Loucy (cell line): Measurements from ENCODE around the gene MDFI.

Experiments
- H2AFZ ChIP-seq: fragments of 200-600 bp; sonication (generic); 2 replicates; pipeline ENCODE4 v1.6.0; 2016; ENCODE audit warnings: antibody characterized with exemption, mild to moderate bottlenecking, low read length, moderate library complexity
- H3F3A ChIP-seq: fragments of 200-600 bp; 2 replicates; pipeline ENCODE4 v1.6.0; 2016; ENCODE audit warnings: antibody characterized with exemption, low read depth, mild to moderate bottlenecking
- H3K27me3 ChIP-seq: fragments of 200-600 bp; sonication (generic); 2 replicates; pipeline ENCODE4 v1.6.1; 2014; ENCODE audit warnings: low read length, mild to moderate bottlenecking; ENCODE audit not compliant: insufficient read depth, poor library complexity, severe bottlenecking
- H3K36me3 ChIP-seq: fragments of 200-600 bp; sonication (generic); 2 replicates; pipeline ENCODE4 v1.6.1; 2016; ENCODE audit warnings: low read length; ENCODE audit not compliant: insufficient read depth
- H3K4me1 ChIP-seq: fragments of 200-600 bp; sonication (generic); 2 replicates; pipeline ENCODE4 v1.5.1; 2014; ENCODE audit warnings: low read length, mild to moderate bottlenecking; ENCODE audit not compliant: insufficient read depth, poor library complexity, severe bottlenecking
- H3K4me2 ChIP-seq: fragments of 200-600 bp; sonication (generic); 2 replicates; pipeline ENCODE4 v1.6.0; 2014; ENCODE audit warnings: antibody characterized with exemption, low read length, low read depth, mild to moderate bottlenecking; ENCODE audit not compliant: poor library complexity, severe bottlenecking
- H3K4me3 ChIP-seq: fragments of 200-600 bp; sonication (generic); 2 replicates; pipeline ENCODE4 v1.5.1; 2014; ENCODE audit warnings: low read length, mild to moderate bottlenecking, mixed read lengths; ENCODE audit not compliant: poor library complexity, severe bottlenecking
- H3K79me2 ChIP-seq: fragments of 200-600 bp; sonication (generic); 2 replicates; pipeline ENCODE4 v1.6.1; 2014; ENCODE audit warnings: low read length; ENCODE audit not compliant: insufficient read depth
- H3K9ac ChIP-seq: fragments of 200-600 bp; sonication (generic); 2 replicates; pipeline ENCODE4 v1.6.0; 2014; ENCODE audit warnings: mild to moderate bottlenecking, low read depth, low read length, moderate library complexity; ENCODE audit not compliant: poor library complexity, severe bottlenecking
- H3K9me2 ChIP-seq: fragments of 200-600 bp; sonication (generic); replicated peaks from 2 replicates; pipeline ENCODE4 v1.6.1; 2016; ENCODE audit warnings: low read depth, low read length, mixed read lengths
- H3K9me3 ChIP-seq: fragments of 200-600 bp; sonication (generic); 2 replicates; pipeline ENCODE4 v1.6.1; 2014; ENCODE audit warnings: mild to moderate bottlenecking, antibody characterized with exemption, low read length, low read depth; ENCODE audit not compliant: insufficient read depth
- H4K20me1 ChIP-seq: fragments of 200-600 bp; sonication (generic); 2 replicates; pipeline ENCODE4 v1.6.0; 2014; ENCODE audit warnings: antibody characterized with exemption, low read length, mild to moderate bottlenecking; ENCODE audit not compliant: insufficient read depth, poor library complexity, severe bottlenecking
- CTCF ChIP-seq: fragments of 200-600 bp; sonication (generic); conservative IDR thresholded peaks from 2 replicates; pipeline ENCODE4 v1.5.1; 2014; ENCODE audit warnings: mild to moderate bottlenecking, antibody characterized with exemption, low read length
- EZH2phosphoT487 ChIP-seq: fragments of 200-600 bp; IDR thresholded peaks from 2 replicates; pipeline ENCODE4 v1.6.1; 2018; ENCODE audit warnings: antibody characterized with exemption, mild to moderate bottlenecking, moderate library complexity, borderline replicate concordance

The MDFI gene

GRCh38 chr6:41682497-41683272 lies 44.4 kb downstream of the MDFI start:
- H3K36me3 ChIP-seq = no peaks in the 10 kb centered on the region
- no peaks in the 10 kb centered on the region for H3F3A ChIP-seq
- no peaks in the 10 kb centered on the region for H3K79me2 ChIP-seq
- TF ChIP-seq EZH2phosphoT487 = no peak
- no peak for TF ChIP-seq CTCF
- H3K27me3 ChIP-seq = no peaks in the 10 kb centered on the region
- peaks cover 10% of the 10 kb centered on the region for H3K4me1 ChIP-seq
- no peaks in the 10 kb centered on the region for H3K9me3 ChIP-seq
- H3K9me2 ChIP-seq = no peaks in the 10 kb centered on the region
- H4K20me1 ChIP-seq = no peaks in the 10 kb centered on the region
- no peak overlapping the region for H3K4me2 ChIP-seq
- H3K9ac ChIP-seq = no peak overlapping the region
- H3K4me3 ChIP-seq = no peak overlapping the region
- H2AFZ ChIP-seq = no peak overlapping the region

- no peaks in the 10 kb centered on the region for H3K9me2 ChIP-seq
- H3K9me3 ChIP-seq = no peaks in the 10 kb centered on the region
- no peak overlapping the region for H2AFZ ChIP-seq
- H3K9ac ChIP-seq = no peak overlapping the region
- H4K20me1 ChIP-seq = no peaks in the 10 kb centered on the region
- H3K4me3 ChIP-seq = no peak overlapping the region
- H3K79me2 ChIP-seq = no peaks in the 10 kb centered on the region
- no peak overlapping the region for H3K4me2 ChIP-seq
- TF ChIP-seq EZH2phosphoT487 = no peak
- no peak for TF ChIP-seq CTCF
- H3K4me1 ChIP-seq = peaks cover 10% of the 10 kb centered on the region
- H3K36me3 ChIP-seq = no peaks in the 10 kb centered on the region
- no peaks in the 10 kb centered on the region for H3K27me3 ChIP-seq
- H3F3A ChIP-seq = no peaks in the 10 kb centered on the region
These were observed 44.9 kb downstream of the MDFI start for GRCh38 chr6:41683273-41683522.

GRCh38 chr6:41683523-41684310 lies 45.4 kb downstream of the MDFI start:
- Histone ChIP-seq H2AFZ (no peak overlapping the region), H3F3A (no peaks in the 10 kb centered on the region), H3K27me3 (no peaks in the 10 kb centered on the region), H3K9me3 (no peaks in the 10 kb centered on the region), H3K4me2 (no peak overlapping the region), H3K36me3 (no peaks in the 10 kb centered on the region), H4K20me1 (no peaks in the 10 kb centered on the region), H3K79me2 (no peaks in the 10 kb centered on the region), H3K4me1 (peaks cover 10% of the 10 kb centered on the region), H3K9me2 (no peaks in the 10 kb centered on the region), H3K9ac (no peak overlapping the region), H3K4me3 (no peak overlapping the region)
- TF ChIP-seq CTCF (peak; percentile 82), EZH2phosphoT487 (no peak)
